ENCODE results near the gene RBM4.
"Not testable (repeated sequence)": the region's sequence is repeated elsewhere in the genome, so short reads cannot be mapped to it uniquely, and the experiment has no call there.

RBM4 gene, protein sequence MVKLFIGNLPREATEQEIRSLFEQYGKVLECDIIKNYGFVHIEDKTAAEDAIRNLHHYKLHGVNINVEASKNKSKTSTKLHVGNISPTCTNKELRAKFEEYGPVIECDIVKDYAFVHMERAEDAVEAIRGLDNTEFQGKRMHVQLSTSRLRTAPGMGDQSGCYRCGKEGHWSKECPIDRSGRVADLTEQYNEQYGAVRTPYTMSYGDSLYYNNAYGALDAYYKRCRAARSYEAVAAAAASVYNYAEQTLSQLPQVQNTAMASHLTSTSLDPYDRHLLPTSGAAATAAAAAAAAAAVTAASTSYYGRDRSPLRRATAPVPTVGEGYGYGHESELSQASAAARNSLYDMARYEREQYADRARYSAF

DNA sequence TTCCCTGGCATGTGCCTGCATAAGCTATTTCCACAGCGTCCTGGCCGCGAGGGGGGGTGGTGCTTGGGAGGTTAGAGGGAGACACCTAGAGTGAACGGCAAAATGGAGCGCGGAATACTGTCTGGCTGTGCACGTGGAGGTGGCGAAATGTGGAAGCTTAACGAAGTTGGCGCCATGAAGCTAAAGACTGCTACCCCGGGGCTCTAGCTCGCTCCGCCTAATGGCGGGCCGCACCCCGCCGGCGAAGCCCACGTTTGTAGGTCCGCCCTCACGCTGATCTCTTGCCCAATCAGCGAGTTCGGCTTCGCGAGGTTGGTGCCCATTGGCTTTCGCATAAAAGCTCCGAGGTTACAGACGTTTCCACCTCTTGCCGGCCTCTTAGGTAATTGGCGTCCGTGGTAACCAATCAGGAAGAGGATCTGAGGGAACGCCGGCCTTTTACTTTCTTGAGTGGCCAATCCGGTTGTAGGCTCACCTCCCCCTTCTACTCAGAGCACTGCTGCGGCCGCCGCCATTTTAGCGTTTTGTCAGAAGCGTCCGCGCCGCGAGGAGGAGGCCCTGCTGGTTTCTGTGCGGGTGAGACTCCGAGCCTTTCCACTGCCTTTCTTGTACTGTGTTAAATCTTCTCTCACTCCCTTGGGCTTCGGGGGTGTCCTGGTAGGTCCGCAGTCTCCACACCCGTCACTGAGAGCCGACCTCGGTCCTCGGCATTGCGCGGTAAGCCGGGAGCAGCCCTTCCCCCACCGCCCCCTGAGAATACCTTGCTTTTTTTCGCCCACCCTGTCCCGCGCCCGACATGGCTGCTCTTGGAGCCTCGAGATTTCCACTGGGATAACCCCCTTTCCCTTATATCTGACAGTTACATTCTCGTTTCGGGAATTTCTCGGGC lies at the start of gene RBM4:
Gene RBM4, plus strand, starts transcription at position 527 of the 889 bp plus-strand sequence. CDS start 1,009 bp downstream, outside the sequence.
- DNase-seq (ENCODE audit: low spot score): peak; percentile 97
- TF ChIP-seq, protein P1, sequence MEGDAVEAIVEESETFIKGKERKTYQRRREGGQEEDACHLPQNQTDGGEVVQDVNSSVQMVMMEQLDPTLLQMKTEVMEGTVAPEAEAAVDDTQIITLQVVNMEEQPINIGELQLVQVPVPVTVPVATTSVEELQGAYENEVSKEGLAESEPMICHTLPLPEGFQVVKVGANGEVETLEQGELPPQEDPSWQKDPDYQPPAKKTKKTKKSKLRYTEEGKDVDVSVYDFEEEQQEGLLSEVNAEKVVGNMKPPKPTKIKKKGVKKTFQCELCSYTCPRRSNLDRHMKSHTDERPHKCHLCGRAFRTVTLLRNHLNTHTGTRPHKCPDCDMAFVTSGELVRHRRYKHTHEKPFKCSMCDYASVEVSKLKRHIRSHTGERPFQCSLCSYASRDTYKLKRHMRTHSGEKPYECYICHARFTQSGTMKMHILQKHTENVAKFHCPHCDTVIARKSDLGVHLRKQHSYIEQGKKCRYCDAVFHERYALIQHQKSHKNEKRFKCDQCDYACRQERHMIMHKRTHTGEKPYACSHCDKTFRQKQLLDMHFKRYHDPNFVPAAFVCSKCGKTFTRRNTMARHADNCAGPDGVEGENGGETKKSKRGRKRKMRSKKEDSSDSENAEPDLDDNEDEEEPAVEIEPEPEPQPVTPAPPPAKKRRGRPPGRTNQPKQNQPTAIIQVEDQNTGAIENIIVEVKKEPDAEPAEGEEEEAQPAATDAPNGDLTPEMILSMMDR (IDR thresholded peaks at IDR 0.05; ENCODE audit: extremely low read depth, insufficient read depth, missing control alignments): peak; percentile 1
- in situ Hi-C loops (cut with MboI; ENCODE audit: low pct_unique_long_range_greater_than_20kb, low sequenced_read_pairs, unreplicated experiment): no loop called here

DNA sequence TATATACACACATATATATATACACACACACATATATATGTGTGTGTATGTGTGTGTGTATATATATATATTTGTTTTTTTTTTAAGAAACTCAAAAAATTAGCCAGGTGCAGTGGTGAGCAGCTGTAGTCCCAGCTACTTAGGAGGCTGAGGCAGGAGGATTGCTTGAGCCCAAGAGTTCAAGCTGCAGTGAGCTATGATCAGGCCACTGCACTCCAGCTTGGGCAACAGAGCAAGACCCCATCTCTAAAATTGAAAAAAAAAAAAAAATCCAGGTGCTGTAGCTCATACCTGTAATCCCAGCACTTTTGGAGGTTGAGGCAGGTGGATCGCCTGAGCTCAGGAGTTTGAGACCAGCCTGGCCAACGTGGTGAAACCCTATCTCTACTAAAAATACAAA lies 49.2 kb upstream of the RBM4 start:
- in situ Hi-C loops (cut with MboI; ENCODE audit: low pct_unique_long_range_greater_than_20kb, low sequenced_read_pairs, unreplicated experiment); DNase-seq (ENCODE audit: low spot score): not testable (repeated sequence)

DNA sequence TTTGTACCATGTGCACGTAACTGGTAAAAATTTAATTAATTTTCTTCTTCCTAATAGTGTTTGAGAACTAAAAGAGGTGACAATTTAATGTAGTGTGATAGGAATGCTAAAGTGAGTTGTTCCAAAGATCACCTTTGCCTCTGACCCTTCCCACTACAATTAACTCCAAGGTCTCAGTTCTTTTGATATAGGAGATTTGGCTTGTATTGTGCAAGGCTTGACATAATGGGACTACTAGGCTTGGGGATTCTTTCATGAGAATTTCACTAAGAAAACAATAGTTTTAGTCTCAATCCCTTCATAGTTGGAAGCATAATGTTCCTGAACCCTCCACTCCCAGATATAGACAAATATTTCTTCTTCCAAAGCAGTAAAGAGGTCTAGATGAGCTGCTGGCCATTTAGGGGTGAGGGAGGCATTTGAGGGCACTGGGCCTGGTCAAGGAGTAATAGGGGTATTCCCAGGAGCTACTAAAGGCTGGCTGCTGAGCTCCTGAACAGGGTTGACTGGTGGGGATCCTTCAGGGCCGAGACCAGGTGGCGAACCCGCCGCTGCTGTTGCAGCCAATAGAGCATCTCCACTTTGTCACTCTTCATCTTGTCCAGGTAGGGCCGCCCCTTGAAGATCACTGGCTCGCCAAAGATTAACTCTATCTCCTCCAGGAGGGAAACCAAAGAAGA lies 48.4 kb upstream of the RBM4 start:
- DNase-seq (ENCODE audit: low spot score): no peak
- TF ChIP-seq, protein P1 (IDR thresholded peaks at IDR 0.05; ENCODE audit: extremely low read depth, insufficient read depth, missing control alignments): no peak
- in situ Hi-C loops (cut with MboI; ENCODE audit: low pct_unique_long_range_greater_than_20kb, low sequenced_read_pairs, unreplicated experiment): no loop called here

DNA sequence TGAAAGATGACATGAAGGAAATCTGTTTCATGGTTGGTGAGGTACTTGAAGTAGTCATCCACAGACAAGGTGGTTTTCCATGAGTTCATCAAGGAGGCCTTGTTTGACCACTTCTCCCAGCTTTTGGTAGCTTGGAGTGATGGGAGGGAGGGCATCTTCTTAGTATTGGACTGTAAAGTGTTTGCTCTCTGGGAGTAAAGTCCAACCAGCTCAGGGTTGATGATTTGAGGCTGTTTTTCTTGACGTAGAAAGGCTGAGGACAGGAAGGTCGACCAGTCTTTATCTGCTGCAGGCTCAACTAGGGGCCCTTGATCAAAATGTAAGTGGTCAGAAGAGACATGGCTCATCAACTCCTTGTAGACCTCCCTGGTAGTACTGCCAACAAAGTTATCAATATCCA lies 47.3 kb upstream of the RBM4 start:
- in situ Hi-C loops (cut with MboI; ENCODE audit: low pct_unique_long_range_greater_than_20kb, low sequenced_read_pairs, unreplicated experiment): no loop called here
- DNase-seq (ENCODE audit: low spot score): no peak
- TF ChIP-seq, protein P1 (IDR thresholded peaks at IDR 0.05; ENCODE audit: extremely low read depth, insufficient read depth, missing control alignments): no peak

DNA sequence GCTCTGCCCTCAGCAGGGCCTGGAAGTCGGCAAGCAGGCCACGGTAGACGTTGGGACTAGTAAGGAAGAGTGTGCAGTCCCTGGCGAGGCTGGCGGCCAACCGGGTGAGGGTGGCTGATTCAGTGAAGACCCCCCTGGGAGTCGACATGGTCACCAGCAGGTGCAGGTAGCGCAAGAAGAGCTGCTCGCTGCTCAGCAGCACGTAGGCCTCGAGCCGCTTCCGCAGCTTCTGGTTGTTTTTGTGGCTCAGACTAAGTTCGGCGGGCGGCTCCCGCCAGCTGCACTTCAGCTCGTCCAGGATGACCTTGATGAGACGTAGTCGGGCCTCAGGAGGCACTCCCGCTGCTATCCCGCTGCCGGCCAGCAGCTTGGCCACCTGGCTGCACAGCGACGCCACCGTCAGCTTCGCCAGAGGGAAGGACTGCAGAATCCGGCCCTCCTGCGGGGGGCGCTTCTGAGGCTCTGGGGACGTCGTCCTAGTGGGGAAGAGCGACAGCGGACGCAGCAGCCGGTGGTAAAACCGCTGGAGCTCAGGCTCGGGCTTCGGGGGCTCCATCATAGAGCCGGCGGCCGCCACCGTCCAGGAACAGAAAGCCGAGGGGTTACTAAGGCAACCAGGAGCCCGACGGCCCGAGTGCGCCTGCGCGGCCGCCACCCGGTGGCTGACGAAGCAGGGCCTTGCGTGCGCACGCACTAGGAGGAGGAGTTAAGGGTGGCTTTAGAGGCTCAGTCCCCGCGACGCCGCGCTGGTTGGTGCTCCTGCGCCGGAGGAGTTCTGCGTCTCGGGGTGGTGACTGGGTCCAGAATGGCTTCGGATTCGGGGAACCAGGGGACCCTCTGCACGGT lies 45.8 kb upstream of the RBM4 start, which contains the start of the genes CCDC87 and CCS:
Gene CCDC87, minus strand, starts transcription at position 607 of the 846 bp plus-strand sequence. Its CDS starts 48 bp downstream, at position 559.
Gene CCS, plus strand, starts transcription at position 729 of the 846 bp plus-strand sequence. Its CDS starts 77 bp downstream, at position 806.
- TF ChIP-seq, protein P1 (IDR thresholded peaks at IDR 0.05; ENCODE audit: extremely low read depth, insufficient read depth, missing control alignments): peak; percentile 51
- in situ Hi-C loops (cut with MboI; ENCODE audit: low pct_unique_long_range_greater_than_20kb, low sequenced_read_pairs, unreplicated experiment): no loop called here
- peak; percentile 100 for DNase-seq (ENCODE audit: low spot score)

- in situ Hi-C loops (cut with MboI; ENCODE audit: low pct_unique_long_range_greater_than_20kb, low sequenced_read_pairs, unreplicated experiment): no loop called here
- DNase-seq (ENCODE audit: low spot score): no peak
- TF ChIP-seq, protein P1 (IDR thresholded peaks at IDR 0.05; ENCODE audit: extremely low read depth, insufficient read depth, missing control alignments): no peak
Observed at GRCh38 chr11:66593303-66593635, 45.2 kb upstream of the RBM4 start.

Measured in GM13977 (cell line).